Astrocyte of the spinal cord (primary cell): ENCODE results near the gene ADAMTSL5.
A peak's percentile ranks its signal among the peaks of the same experiment; 100 is the strongest.

Source experiments
- DNase-seq: peaks from one replicate; pipeline ENCODE4 v3.0.0; 2011; ENCODE audit warnings: low read depth, low spot score
- H3K4me3 ChIP-seq: 2 replicates; pipeline ENCODE4 v1.5.1; 2011; ENCODE audit warnings: low read depth, mild to moderate bottlenecking, low read length, moderate library complexity
- CTCF ChIP-seq: IDR thresholded peaks from 2 replicates; pipeline ENCODE4 v1.5.1; 2012; ENCODE audit warnings: low read depth, mild to moderate bottlenecking, low read length, inconsistent platforms
- in situ Hi-C: cut with HindIII; loops from 2 replicates; pipeline ENCODE4 v1.10.0; 2017; ENCODE audit warnings: low sequenced_read_pairs

Gene ADAMTSL5

GRCh38 chr19:1468274-1468820, 44.5 kb downstream of the ADAMTSL5 start:
- no peak overlapping the region for H3K4me3 ChIP-seq
- in situ Hi-C loops: no loop called here
- no peak for DNase-seq

GRCh38 chr19:1467490-1468273, 45.1 kb downstream of the ADAMTSL5 start:
- H3K4me3 ChIP-seq: no peak overlapping the region
- no peak for TF ChIP-seq CTCF
- in situ Hi-C loops: no loop called here
- no peak for DNase-seq

More at GRCh38 chr19:1468274-1468820, 44.5 kb downstream of the ADAMTSL5 start:
- TF ChIP-seq CTCF: no peak

DNA sequence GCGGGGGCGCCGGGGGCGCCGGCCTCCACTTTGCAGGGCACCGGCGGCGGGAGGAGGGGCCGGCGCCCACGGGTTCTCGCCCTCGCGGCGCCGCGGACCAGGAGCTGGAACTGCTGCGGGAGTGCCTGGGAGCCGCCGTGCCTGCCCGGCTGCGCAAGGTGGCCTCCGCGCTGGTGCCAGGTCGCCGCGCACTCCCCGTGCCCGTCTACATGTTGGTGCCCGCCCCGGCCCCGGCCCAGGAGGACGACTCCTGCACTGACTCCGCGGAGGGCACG, 45.7 kb downstream of the ADAMTSL5 start:
- in situ Hi-C loops: no loop called here
- no peak for TF ChIP-seq CTCF

DNA sequence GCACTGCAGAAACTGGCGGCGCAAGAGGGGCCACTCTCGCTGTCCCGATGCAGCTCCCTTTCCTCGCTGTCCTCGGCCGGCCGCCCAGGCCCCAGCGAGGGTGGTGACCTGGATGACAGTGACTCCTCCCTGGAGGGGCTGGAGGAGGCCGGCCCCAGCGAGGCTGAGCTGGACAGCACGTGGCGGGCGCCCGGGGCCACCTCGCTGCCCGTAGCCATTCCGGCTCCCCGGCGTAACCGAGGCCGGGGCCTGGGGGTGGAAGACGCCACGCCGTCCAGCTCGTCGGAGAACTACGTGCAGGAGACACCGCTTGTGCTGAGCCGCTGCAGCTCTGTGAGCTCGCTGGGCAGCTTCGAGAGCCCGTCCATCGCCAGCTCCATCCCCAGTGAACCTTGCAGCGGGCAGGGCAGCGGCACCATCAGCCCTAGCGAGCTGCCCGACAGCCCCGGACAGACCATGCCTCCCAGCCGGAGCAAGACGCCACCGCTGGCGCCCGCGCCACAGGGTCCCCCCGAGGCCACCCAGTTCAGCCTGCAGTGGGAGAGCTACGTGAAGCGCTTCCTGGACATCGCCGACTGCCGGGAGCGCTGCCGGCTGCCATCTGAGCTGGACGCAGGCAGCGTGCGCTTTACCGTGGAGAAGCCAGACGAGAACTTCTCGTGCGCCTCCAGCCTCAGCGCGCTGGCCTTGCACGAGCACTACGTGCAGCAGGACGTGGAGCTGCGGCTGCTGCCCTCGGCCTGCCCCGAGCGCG, 46.2 kb downstream of the ADAMTSL5 start:
- in situ Hi-C loops: no loop called here
- no peak overlapping the region for H3K4me3 ChIP-seq

More for the DNA sequence above, 45.7 kb downstream of the ADAMTSL5 start:
- no peak for DNase-seq
- no peak overlapping the region for H3K4me3 ChIP-seq

DNA sequence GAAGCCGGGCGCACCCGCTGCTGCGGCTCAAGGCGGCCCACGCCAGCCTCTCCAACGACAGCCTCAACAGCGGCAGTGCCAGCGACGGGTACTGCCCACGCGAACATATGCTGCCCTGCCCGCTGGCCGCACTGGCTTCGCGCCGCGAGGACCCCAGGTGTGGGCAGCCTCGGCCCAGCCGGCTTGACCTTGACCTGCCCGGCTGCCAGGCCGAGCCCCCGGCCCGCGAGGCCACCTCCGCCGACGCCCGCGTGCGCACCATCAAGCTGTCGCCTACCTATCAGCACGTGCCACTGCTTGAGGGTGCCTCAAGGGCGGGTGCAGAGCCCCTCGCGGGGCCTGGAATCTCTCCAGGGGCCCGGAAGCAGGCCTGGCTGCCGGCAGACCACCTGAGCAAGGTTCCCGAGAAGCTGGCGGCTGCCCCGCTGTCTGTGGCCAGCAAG, 46.8 kb downstream of the ADAMTSL5 start:
- H3K4me3 ChIP-seq: no peak overlapping the region
- in situ Hi-C loops: no loop called here
- no peak for DNase-seq
- TF ChIP-seq CTCF: no peak

More for the DNA sequence above, 46.2 kb downstream of the ADAMTSL5 start:
- TF ChIP-seq CTCF: no peak
- no peak for DNase-seq

DNA sequence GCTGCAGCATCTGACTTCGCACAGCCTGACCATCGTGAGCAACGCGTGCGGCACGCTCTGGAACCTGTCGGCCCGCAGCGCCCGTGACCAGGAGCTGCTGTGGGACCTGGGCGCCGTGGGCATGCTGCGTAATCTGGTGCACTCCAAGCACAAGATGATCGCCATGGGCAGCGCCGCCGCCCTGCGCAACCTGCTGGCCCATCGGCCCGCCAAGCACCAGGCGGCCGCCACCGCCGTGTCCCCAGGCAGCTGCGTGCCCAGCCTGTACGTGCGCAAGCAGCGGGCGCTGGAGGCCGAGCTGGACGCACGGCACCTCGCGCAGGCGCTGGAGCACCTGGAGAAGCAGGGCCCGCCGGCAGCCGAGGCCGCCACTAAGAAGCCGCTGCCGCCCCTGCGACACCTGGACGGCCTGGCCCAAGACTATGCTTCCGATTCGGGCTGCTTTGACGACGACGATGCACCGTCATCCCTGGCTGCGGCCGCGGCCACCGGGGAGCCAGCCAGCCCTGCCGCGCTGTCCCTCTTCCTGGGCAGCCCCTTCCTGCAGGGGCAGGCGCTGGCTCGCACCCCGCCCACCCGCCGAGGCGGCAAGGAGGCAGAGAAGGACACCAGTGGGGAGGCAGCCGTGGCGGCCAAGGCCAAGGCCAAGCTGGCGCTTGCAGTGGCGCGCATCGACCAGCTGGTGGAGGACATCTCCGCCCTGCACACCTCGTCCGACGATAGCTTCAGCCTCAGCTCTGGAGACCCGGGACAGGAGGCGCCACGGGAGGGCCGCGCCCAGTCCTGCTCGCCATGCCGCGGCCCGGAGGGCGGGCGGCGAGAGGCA, 47.4 kb downstream of the ADAMTSL5 start:
- TF ChIP-seq CTCF: peak; percentile 42
- H3K4me3 ChIP-seq: no peak overlapping the region
- DNase-seq: no peak
- in situ Hi-C loops: no loop called here
